OCI-LY1 (cell line): ENCODE data around the gene TRPM3.

Experiments used
- EZH2 ChIP-seq: fragments of 200-600 bp; sonication (generic), shearing (Covaris generic); IDR thresholded peaks from 2 replicates; pipeline ENCODE4 v1.8.0; 2017; ENCODE audit warnings: borderline replicate concordance, mixed run types, mild to moderate bottlenecking, antibody characterized with exemption, low read length, moderate library complexity, mixed read lengths
- TF ChIP-seq, protein P1 (sequence below): fragments of 200-600 bp; sonication (generic), shearing (Covaris generic); IDR thresholded peaks from 2 replicates; pipeline ENCODE4 v1.5.1; 2017; ENCODE audit warnings: mild to moderate bottlenecking, antibody characterized with exemption, low read length, moderate library complexity, mixed read lengths

DNA sequence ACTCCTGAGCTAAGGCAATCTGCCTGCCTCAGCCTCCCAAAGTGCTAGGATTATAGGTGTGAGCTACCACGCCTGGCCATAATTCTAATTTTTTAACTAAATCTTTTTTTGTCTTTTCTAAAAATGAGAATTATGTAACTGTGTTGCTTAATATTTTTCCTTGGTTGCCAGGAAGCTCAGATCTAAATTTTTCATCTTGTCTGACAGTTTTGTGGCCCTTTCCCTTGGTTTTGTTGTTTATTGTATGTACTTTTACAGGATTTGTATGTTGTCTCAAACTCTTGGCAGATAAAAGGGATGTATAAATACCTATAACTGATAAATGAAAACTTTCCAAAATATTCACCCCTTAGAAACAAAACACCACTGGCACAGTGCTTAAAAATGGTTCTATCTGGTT is 618.7 kb downstream of the TRPM3 start:
- TF ChIP-seq, protein P1, sequence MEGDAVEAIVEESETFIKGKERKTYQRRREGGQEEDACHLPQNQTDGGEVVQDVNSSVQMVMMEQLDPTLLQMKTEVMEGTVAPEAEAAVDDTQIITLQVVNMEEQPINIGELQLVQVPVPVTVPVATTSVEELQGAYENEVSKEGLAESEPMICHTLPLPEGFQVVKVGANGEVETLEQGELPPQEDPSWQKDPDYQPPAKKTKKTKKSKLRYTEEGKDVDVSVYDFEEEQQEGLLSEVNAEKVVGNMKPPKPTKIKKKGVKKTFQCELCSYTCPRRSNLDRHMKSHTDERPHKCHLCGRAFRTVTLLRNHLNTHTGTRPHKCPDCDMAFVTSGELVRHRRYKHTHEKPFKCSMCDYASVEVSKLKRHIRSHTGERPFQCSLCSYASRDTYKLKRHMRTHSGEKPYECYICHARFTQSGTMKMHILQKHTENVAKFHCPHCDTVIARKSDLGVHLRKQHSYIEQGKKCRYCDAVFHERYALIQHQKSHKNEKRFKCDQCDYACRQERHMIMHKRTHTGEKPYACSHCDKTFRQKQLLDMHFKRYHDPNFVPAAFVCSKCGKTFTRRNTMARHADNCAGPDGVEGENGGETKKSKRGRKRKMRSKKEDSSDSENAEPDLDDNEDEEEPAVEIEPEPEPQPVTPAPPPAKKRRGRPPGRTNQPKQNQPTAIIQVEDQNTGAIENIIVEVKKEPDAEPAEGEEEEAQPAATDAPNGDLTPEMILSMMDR: no peak
- TF ChIP-seq EZH2: no peak
